Fibroblast of the aortic adventitia (primary cell): ENCODE data around the gene KRTAP10-2. TPM values are rescaled to one million over a fixed set of nuclear protein-coding genes. Genes with fewer than 3 reads are reported as not detected.
"Not testable (repeated sequence)": the region's sequence is repeated elsewhere in the genome, so short reads cannot be mapped to it uniquely, and the experiment has no call there.

Experiments used
- DNase-seq: peaks from one replicate; pipeline ENCODE4 v3.0.0-alpha.2; 2010; ENCODE audit warnings: low read depth
- H3K4me3 ChIP-seq: 2 replicates; pipeline ENCODE4 v1.5.1; 2011; ENCODE audit warnings: low read depth, mild to moderate bottlenecking, control low read depth, low read length, moderate library complexity
- CTCF ChIP-seq: IDR thresholded peaks from 2 replicates; pipeline ENCODE4 v1.5.1; 2011; ENCODE audit warnings: mild to moderate bottlenecking, low read length, control low read depth, inconsistent platforms; ENCODE audit not compliant: insufficient read depth
- total RNA-seq: library from RNA; depleted of rRNA; stranded (reverse); fragments of >200 nt; gene quantifications from 2 replicates; pipeline ENCODE4 v1.2.3, GENCODE V29; 2012; ENCODE audit warnings: low replicate concordance

The KRTAP10-2 gene
- total RNA-seq, 1 donor = not detected

GRCh38 chr21:44595524-44595923 is 44.2 kb upstream of the KRTAP10-2 start:
- H3K4me3 ChIP-seq = no peak overlapping the region
- DNase-seq = no peak
- no peak for TF ChIP-seq CTCF

- DNase-seq = no peak
- no peak for TF ChIP-seq CTCF
- H3K4me3 ChIP-seq = no peak overlapping the region
Observed at GRCh38 chr21:44594406-44594916, 43.2 kb upstream of the KRTAP10-2 start.

GRCh38 chr21:44593598-44594405 is 42.5 kb upstream of the KRTAP10-2 start:
- TF ChIP-seq CTCF = no peak
- DNase-seq = peak; percentile 2
- H3K4me3 ChIP-seq = no peak overlapping the region

- no peak within 1 kb of the TSS for H3K4me3 ChIP-seq
Observed at GRCh38 chr21:44592446-44593311, 41.4 kb upstream of the KRTAP10-2 start, which contains the start of gene KRTAP10-6. Gene KRTAP10-6, minus strand, starts transcription at chr21:44592505. Its CDS starts 21 bp downstream, at chr21:44592484.

GRCh38 chr21:44591801-44592130 is 40.5 kb upstream of the KRTAP10-2 start:
- H3K4me3 ChIP-seq, DNase-seq: not testable (repeated sequence)

More at GRCh38 chr21:44592446-44593311, 41.4 kb upstream of the KRTAP10-2 start, which contains the start of gene KRTAP10-6:
- no peak for TF ChIP-seq CTCF
- no peak for DNase-seq

GRCh38 chr21:44590897-44591800 is 39.8 kb upstream of the KRTAP10-2 start:
- not testable (repeated sequence) for DNase-seq, H3K4me3 ChIP-seq

GRCh38 chr21:44590311-44590721 is 39.0 kb upstream of the KRTAP10-2 start:
- TF ChIP-seq CTCF = no peak

More at GRCh38 chr21:44590311-44590721, 39.0 kb upstream of the KRTAP10-2 start:
- DNase-seq = no peak
- no peak overlapping the region for H3K4me3 ChIP-seq
